ENCODE data around the gene ANKRD13B. TPM values are rescaled to one million over a fixed set of nuclear protein-coding genes. Genes with fewer than 3 reads are reported as not detected.
A peak's percentile ranks its signal among the peaks of the same experiment; 100 is the strongest.

Gene ANKRD13B
- total RNA-seq, 6 experiments from 2014 or later: 1.9 to 4.3 (median 3.0) TPM

- peak overlapping the region; percentile 93 for H3K27ac Mint-ChIP-seq
- TF ChIP-seq, protein P1, sequence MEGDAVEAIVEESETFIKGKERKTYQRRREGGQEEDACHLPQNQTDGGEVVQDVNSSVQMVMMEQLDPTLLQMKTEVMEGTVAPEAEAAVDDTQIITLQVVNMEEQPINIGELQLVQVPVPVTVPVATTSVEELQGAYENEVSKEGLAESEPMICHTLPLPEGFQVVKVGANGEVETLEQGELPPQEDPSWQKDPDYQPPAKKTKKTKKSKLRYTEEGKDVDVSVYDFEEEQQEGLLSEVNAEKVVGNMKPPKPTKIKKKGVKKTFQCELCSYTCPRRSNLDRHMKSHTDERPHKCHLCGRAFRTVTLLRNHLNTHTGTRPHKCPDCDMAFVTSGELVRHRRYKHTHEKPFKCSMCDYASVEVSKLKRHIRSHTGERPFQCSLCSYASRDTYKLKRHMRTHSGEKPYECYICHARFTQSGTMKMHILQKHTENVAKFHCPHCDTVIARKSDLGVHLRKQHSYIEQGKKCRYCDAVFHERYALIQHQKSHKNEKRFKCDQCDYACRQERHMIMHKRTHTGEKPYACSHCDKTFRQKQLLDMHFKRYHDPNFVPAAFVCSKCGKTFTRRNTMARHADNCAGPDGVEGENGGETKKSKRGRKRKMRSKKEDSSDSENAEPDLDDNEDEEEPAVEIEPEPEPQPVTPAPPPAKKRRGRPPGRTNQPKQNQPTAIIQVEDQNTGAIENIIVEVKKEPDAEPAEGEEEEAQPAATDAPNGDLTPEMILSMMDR (IDR thresholded peaks at IDR 0.05): no peak
- H3K27me3 Mint-ChIP-seq (ENCODE audit: insufficient read depth): peaks cover 2% of the 10 kb centered on the region; the same call in 1 of the 2 replicates
- no peak for DNase-seq
- H3K9me3 Mint-ChIP-seq: no peaks in the 10 kb centered on the region
- peaks cover 6% of the 10 kb centered on the region for H3K36me3 Mint-ChIP-seq (ENCODE audit: low read depth)
- no peak overlapping the region for H3K4me3 Mint-ChIP-seq
- H3K4me1 Mint-ChIP-seq (ENCODE audit: low read depth): peaks cover 46% of the 10 kb centered on the region
Observed at GRCh38 chr17:29640981-29641642, 48.2 kb downstream of the ANKRD13B start.

- Mint-ChIP-seq H3K27ac (peak overlapping the region; percentile 17; the same call in 1 of the 2 replicates), H3K27me3 (ENCODE audit: insufficient read depth) (peaks cover 5% of the 10 kb centered on the region), H3K4me3 (no peak overlapping the region), H3K36me3 (ENCODE audit: low read depth) (no peaks in the 10 kb centered on the region), H3K9me3 (no peaks in the 10 kb centered on the region), H3K4me1 (ENCODE audit: low read depth) (peaks cover 49% of the 10 kb centered on the region)
- no peak for DNase-seq
- TF ChIP-seq, protein P1 (IDR thresholded peaks at IDR 0.05): no peak
Observed at GRCh38 chr17:29642171-29642611, 49.3 kb downstream of the ANKRD13B start.

DNA sequence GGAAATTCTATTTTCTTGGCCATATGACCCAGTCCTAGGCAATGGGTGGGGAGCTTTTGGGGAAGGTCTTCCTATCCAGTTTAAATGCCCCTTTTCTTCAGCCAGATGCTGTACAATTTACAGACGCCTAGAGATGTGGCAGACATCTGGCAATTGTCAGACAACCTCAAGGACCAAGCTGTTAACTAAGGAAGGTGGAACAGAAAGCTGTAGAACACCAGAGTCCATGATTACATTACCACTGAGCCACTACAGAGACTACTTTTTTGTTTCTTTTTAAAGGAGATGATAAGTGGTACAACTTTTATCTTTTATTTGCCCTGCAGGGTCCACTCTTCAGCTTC is 50.9 kb downstream of the ANKRD13B start:
- Mint-ChIP-seq H3K36me3 (ENCODE audit: low read depth) (peaks cover 7% of the 10 kb centered on the region; the same call in 1 of the 2 replicates), H3K4me1 (ENCODE audit: low read depth) (peaks cover 44% of the 10 kb centered on the region), H3K27ac (no peak overlapping the region), H3K4me3 (no peak overlapping the region; the same call in 1 of the 2 replicates), H3K27me3 (ENCODE audit: insufficient read depth) (peaks cover 3% of the 10 kb centered on the region; the same call in 1 of the 2 replicates), H3K9me3 (no peaks in the 10 kb centered on the region)
- TF ChIP-seq, protein P1 (IDR thresholded peaks at IDR 0.05): no peak
- no peak for DNase-seq

- peak overlapping the region; percentile 84 for H3K27ac Mint-ChIP-seq
- H3K4me3 Mint-ChIP-seq: peak overlapping the region; percentile 15; the same call in 1 of the 2 replicates
- TF ChIP-seq, protein P1 (IDR thresholded peaks at IDR 0.05): no peak
- peaks cover 14% of the 10 kb centered on the region for H3K36me3 Mint-ChIP-seq (ENCODE audit: low read depth)
- H3K9me3 Mint-ChIP-seq: no peaks in the 10 kb centered on the region
- peaks cover 3% of the 10 kb centered on the region; the same call in 1 of the 2 replicates for H3K27me3 Mint-ChIP-seq (ENCODE audit: insufficient read depth)
- H3K4me1 Mint-ChIP-seq (ENCODE audit: low read depth): peaks cover 26% of the 10 kb centered on the region
- peak; percentile 48 for DNase-seq
Observed at GRCh38 chr17:29645515-29646051, 52.7 kb downstream of the ANKRD13B start.

DNA sequence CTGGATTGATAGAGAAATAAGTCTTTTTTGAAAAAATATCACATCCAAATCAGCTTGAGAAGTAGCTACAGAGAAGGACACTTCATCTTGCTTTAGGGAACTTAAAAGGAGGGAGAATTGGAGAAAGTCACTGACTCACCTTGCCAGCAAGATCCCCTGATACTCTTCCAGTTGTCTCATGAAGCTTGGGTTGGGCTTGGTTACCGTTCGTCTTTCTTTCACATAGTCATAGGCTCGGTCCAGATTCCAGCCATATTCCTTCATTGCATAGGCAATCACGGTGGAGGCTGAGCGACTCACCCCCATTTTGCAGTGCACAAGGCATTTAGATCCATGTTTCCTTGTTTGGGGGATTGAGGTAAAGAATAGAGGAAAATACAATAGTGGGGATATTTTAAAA is 55.1 kb downstream of the ANKRD13B start:
- H3K27me3 Mint-ChIP-seq (ENCODE audit: insufficient read depth): peaks cover 3% of the 10 kb centered on the region; the same call in 1 of the 2 replicates
- peaks cover 17% of the 10 kb centered on the region for H3K4me1 Mint-ChIP-seq (ENCODE audit: low read depth)
- H3K27ac Mint-ChIP-seq: no peak overlapping the region
- H3K4me3 Mint-ChIP-seq: no peak overlapping the region
- TF ChIP-seq, protein P1 (IDR thresholded peaks at IDR 0.05): no peak
- H3K36me3 Mint-ChIP-seq (ENCODE audit: low read depth): peaks cover 14% of the 10 kb centered on the region
- no peaks in the 10 kb centered on the region for H3K9me3 Mint-ChIP-seq
- DNase-seq: no peak
